ENCODE measurements around the gene SMOC2.

The SMOC2 gene

GRCh38 chr6:168448243-168448855 is 7.4 kb downstream of the SMOC2 start:
- no peak for FAIRE-seq

DNA sequence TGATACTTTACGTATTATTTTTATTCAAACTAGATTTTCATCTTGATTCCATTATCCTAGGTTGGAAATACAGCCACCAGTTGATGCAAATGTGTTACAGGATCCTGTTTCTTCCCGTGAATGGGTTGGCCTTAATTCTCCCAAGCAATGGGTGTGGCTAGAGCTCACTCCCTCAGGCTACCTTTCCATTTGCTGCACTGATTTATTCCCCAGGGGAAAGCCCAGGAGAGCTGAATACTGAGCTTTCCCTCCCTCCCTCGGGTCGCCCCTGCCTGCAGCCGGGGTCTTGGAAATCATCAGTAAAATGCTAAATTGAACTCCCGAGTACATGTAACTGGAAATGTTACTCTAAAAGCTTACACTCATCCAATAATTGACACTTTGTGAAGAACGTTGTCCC is 9.9 kb downstream of the SMOC2 start:
- no peak for FAIRE-seq

- no peak for FAIRE-seq
Observed at GRCh38 chr6:168451805-168452517, 11.0 kb downstream of the SMOC2 start.

- FAIRE-seq, result no peak
Observed at GRCh38 chr6:168452685-168453377, 11.8 kb downstream of the SMOC2 start.

GRCh38 chr6:168455847-168456530 is 15.0 kb downstream of the SMOC2 start:
- no peak for FAIRE-seq

GRCh38 chr6:168456907-168457652 is 16.1 kb downstream of the SMOC2 start:
- no peak for FAIRE-seq

DNA sequence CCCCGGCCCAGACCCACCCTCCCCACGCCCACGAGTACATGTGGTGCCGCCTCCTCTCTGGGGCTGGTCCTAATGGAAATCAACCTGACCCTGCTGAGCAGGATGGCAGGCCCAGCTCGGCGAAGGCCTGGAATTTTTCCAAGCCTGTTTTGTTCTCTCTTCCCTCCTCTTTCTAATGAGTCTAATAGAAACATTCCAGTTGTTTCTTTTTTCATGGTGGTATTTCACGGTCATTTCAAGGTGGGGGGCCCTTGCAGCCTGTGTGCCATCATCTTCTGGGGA is 16.6 kb downstream of the SMOC2 start:
- no peak for FAIRE-seq

GRCh38 chr6:168458101-168458500 is 17.1 kb downstream of the SMOC2 start:
- no peak for FAIRE-seq

DNA sequence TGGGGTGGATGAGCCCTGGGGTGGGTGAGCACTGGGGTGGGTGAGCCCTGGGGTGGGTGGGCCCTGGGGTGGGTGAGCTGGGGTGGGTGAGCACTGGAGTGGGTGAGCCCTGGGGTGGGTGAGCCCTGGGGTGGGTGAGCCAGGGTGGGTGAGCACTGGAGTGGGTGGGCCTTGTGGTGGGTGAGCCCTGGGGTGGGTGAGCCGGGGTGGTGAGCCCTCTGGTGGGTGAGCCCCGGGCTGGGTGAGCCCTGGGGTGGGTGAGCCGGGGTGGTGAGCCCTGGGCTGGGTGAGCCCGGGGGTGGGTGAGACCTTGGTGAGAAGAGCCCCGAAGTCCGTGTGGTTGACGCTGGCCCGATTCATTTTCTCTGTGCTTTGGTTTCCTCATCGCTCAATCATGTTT is 18.6 kb downstream of the SMOC2 start:
- no peak for FAIRE-seq

DNA sequence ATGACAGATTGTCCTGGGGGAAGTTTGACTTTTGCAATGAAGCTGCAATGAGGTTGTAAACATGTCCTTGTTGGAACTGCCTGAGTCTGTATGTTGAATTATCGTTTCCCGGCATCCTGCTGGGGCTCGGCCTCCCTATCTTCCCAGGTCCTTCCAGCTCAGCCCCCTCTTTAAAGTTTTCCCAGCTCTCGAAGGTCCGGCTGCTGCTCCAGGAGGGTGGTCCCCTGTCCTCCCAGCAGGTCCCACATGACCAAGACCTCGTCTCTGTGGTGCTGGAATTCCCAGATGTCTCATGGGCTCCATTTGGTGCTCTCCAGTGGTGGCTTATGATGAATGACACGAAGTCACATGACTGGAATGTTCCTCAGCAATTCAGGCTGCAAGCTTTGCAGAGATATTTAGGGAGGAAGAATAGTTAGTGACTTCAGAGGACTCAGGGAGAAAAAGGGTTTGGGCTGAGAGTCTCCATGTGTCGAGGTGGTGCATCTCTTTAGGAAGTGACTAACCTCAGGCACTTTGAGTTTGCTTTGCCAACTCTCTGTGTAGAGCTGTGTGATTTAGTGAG is 21.4 kb downstream of the SMOC2 start:
- no peak for FAIRE-seq

DNA sequence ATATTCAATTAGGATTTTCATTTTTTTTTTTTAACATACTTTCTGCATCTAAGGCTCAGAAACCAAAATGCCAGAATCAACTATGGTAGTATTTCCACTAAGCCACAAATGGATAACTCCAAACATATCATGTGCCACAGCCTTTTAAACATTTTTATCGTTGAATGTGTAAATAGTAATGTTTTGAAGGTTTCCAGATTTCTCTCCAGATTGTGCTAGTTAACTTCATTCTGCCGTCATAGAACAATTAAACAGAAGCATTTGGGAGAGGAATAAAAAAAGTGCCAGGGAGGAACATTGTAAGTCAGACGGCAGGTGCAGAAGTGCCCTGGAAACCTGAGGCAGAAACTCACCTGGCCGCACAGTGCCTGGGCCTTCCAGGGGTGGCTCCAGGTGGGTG is 23.6 kb downstream of the SMOC2 start:
- no peak for FAIRE-seq

- FAIRE-seq, result no peak
Observed at GRCh38 chr6:168468045-168468444, 27.1 kb downstream of the SMOC2 start.

- FAIRE-seq, result no peak
Observed at GRCh38 chr6:168469521-168469920, 28.5 kb downstream of the SMOC2 start.

DNA sequence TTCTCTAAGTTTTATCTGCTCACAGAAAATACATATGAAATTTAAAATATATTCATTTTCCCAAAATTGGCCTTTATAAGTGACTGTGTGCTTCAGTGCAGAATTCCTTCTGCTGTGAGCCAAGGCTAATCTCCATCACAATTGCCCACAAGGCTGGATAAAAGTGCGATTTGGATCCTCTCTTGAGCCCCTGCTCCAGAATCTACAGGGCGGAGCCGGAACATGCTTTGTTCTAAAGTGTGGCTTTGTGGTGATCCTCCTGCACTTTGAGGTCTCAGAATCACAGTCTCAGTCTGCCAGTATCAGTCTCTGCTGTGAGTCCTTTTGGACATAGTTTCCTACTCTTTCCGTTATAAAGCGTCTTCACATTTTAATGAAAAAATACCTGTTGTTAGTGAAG is 28.9 kb downstream of the SMOC2 start:
- no peak for FAIRE-seq

- no peak for FAIRE-seq
Observed at GRCh38 chr6:168472363-168472762, 31.4 kb downstream of the SMOC2 start.

GRCh38 chr6:168473197-168473596 is 32.2 kb downstream of the SMOC2 start:
- no peak for FAIRE-seq

GRCh38 chr6:168475188-168476013 is 34.4 kb downstream of the SMOC2 start:
- FAIRE-seq, result no peak

DNA sequence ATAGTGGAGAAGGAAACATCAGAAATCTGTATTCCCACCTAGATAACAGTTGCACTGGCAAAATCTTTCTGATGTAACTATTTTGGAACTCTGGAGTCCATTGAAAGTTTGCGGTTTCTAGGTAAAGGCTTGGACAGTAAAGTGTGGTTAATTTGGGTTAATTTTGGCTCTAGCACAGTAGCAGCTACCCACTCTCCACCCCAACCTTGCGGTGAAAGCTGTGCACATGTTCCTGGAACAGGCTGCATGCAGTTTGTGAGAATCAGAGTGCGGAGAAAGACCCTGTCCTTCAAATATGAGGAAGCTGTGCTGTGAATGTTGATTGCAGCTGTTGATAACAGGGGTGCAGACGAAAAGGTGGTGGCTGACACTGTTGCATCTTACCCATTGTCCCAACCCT is 38.4 kb downstream of the SMOC2 start:
- FAIRE-seq, result no peak

DNA sequence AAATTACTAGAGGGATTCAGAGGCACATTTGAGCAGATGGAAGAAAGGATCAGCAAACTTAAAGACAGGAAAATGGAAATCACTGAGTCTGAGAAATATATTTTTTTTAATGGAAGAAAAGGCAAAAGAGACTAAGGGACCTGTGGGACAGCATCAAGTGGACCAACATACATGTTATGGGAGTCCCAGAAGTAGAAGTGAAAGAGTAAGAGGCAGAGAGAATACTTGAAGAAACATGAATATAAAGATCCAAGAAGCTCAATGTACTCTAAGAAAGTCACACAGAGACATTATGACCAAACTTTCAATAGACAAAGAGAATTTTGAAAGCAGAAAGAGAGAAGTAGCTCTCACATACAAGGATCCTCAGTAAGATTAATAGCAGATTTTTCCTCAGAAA is 39.5 kb downstream of the SMOC2 start:
- no peak for FAIRE-seq

GRCh38 chr6:168485818-168486217 is 44.8 kb downstream of the SMOC2 start:
- no peak for FAIRE-seq

- FAIRE-seq, result no peak
Observed at GRCh38 chr6:168490757-168491156, 49.8 kb downstream of the SMOC2 start.

DNA sequence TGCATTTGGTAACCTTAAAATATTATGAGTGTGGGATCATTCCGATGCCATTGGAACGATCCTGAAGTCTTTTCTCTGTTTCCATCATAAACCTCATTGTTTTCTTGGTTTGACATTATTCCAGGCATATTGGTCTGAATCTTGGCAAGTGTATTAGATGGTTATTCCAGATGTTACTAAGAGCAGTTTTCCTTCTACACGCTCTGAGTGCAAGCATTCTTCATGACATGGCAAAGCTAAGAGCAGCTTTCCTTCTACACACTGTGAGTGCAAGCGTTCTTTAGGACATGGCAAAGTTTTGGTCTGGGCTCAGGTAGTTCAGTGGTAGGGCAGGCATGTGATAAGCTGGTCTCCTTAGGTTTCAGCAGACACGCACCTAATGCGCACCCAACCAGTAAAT is 53.0 kb downstream of the SMOC2 start:
- FAIRE-seq, result no peak

Data from G401.6 (cell line).